RWPE1 (cell line): ENCODE results near the gene NINJ1.

Experiments
- CTCF ChIA-PET: fragments of 350-600 bp; sonication (Branson Sonifier 250); formaldehyde crosslinking; extraction: SDS; loops from one replicate; lab custom pipeline; 2021; lab: Yijun Ruan, JAX
- POLR2A ChIA-PET: fragments of 400-600 bp; formaldehyde crosslinking; extraction: SDS; loops from one replicate; lab custom pipeline; 2020; ENCODE audit warnings: antibody characterized with exemption; ENCODE audit not compliant: low non-redundant PET; lab: Yijun Ruan, JAX
- DNase-seq: peaks from one replicate; pipeline ENCODE4 v3.0.0; 2012; ENCODE audit warnings: low spot score
- H3K27ac ChIP-seq: fragments of 450-650 bp; 2 replicates; pipeline ENCODE4 v1.5.1; 2017
- CTCF ChIP-seq: fragments of 450-650 bp; conservative IDR thresholded peaks from 2 replicates; pipeline ENCODE4 v1.5.1; 2017; ENCODE audit warnings: low read depth, mild to moderate bottlenecking

The NINJ1 gene

DNA sequence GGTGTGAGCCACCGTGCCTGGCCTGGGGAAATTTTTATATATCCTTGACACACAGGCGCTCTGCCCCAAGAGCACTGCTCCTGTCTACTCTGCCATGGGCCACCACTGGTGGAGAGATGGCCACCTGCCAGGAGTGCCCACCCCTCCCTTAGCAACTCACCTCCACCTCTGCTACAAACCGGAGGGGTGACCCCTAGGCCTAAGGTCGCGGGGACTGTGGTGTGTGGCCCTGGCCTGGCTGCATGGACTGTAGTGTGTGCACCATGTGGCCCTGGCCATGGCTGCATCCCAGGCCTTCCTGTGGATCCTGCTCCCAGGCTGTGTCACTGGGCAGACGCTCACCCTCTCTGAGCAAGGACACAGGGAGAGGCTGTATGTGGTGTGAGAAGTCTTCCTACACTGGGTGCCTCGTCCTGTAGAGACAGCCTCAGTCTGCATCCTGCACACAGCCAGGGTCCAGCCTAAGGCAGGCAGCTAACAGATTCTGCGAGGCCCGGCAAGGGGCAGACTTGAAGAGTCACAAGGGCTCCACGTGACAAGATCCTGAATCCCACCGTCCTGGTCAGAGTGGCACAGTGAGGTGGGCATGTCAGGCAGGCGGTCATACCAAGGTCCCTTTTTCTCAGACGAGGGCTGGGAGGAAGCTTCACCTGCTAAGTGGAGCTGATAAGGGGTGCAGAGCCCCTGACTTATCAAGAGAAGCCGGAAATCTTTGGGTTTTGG is 10.3 kb downstream of the NINJ1 start:
- POLR2A ChIA-PET, result no interaction called here
- no peak for TF ChIP-seq CTCF
- CTCF ChIA-PET, result interaction anchor here (0.6 to 1.5 kb wide), 2 partner anchors 15 to 88 kb away, joined by 3 to 4 read pairs; no protein-coding TSS in a partner anchor
- peak overlapping the region; percentile 94 for H3K27ac ChIP-seq
- no peak for DNase-seq

GRCh38 chr9:93122721-93123221 is 11.3 kb downstream of the NINJ1 start:
- ChIA-PET CTCF (interaction anchor here (0.6 to 1.5 kb wide), 4 partner anchors 14 to 351 kb away, joined by 3 to 9 read pairs (median 4); no protein-coding TSS in a partner anchor), POLR2A (no interaction called here)
- no peak for DNase-seq
- H3K27ac ChIP-seq, result peak overlapping the region; percentile 94
- no peak for TF ChIP-seq CTCF

- ChIA-PET POLR2A (no interaction called here), CTCF (interaction anchor here (0.8 to 2.7 kb wide), 3 partner anchors 12 to 117 kb away, joined by 3 to 18 read pairs (median 6); no protein-coding TSS in a partner anchor)
- peak overlapping the region; percentile 87 for H3K27ac ChIP-seq
- TF ChIP-seq CTCF, result no peak
- DNase-seq, result no peak
These were observed 12.5 kb downstream of the NINJ1 start for GRCh38 chr9:93121316-93122241.

DNA sequence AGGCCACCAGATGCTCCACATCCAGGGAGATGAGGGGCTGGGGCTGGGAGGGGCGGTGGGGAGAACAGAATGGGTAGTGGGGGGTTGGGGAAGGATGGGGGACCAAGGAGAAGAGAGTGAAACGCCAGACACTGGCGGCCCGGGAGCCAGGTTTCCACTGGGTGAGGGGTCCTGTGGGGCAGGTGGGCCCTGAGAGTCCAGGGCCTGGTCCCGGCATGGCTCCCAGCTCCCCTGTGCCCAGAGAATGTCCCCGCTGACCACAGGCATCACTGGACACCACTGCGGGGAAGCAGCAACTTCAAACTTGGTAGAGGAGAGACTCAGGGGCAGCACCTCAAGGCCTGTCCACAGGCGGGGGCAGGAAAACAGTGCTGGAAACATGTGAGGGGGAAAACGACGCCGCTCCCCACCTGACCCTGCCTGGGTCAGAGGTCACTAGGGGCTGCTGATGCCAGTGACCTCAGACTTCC is 13.2 kb downstream of the NINJ1 start:
- POLR2A ChIA-PET, result interaction anchor here (0.6 to 1.5 kb wide), 2 partner anchors 20 to 105 kb away, joined by 3 read pairs; no protein-coding TSS in a partner anchor
- CTCF ChIA-PET, result interaction anchor here (1.2 to 2.7 kb wide), 2 partner anchors 12 to 117 kb away, joined by 6 to 18 read pairs; no protein-coding TSS in a partner anchor
- TF ChIP-seq CTCF, result no peak

DNA sequence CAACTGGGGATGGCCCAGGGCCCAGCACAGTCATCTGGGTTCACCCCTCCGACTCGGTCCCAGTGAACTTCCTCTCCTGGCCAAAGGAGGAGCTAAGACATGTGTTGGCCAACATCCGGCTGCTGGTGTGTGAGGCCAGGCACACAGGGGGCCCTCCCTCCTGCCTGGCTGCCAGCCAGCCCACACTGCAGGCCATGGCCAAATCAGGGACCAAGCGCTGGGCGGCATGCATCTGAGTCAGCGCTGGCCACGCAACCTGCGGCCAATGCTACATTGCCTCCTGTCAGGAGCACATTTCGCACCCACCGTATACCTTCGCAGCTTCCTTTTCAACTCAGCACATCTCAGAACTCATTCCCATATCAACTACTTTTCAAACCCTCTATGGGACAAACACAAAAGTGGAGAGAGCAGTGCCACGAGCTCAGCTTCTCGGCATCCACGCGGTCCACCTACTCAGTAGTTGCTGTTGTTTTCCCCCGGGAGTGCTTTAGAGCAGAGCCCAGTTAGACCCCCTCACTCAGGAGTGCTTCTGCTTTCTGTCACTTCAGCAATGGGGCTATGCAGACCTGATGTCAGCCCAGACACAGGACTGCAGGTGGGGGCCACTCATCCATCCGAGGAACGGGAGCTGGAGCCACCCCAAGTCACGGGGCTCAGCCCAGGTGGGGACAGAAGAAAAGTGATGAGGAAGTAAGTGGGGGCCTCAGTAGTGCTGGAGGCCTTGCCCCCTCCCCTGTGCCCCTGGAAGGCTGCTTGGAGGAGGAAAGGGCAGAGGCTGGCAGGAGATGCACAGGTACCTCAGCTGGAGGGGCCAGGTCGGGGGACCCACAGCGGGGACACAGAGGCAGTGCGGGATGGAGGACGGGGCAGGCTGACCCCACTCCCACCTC is 13.9 kb downstream of the NINJ1 start:
- H3K27ac ChIP-seq, result peak overlapping the region; percentile 87
- POLR2A ChIA-PET, result interaction anchor here (0.6 to 1.5 kb wide), 4 partner anchors 14 to 105 kb away, joined by 3 to 4 read pairs (median 3); partner anchors contain the start of gene NINJ1
- CTCF ChIA-PET, result interaction anchor here (0.6 to 2.7 kb wide), 12 partner anchors 9 to 577 kb away, joined by 3 to 18 read pairs (median 4); partner anchors contain the start of gene NINJ1

More for the DNA sequence above, 13.2 kb downstream of the NINJ1 start:
- no peak for DNase-seq
- H3K27ac ChIP-seq, result peak overlapping the region; percentile 87

More for the DNA sequence above, 13.9 kb downstream of the NINJ1 start:
- peak; percentile 98 for DNase-seq
- no peak; the same call in 1 of the 2 replicates for TF ChIP-seq CTCF
